Stimulated activated CD4-positive, alpha-beta T cell treated with anti-CD3 and anti-CD28 coated beads, Interleukin-12 subunit alpha, Interleukin-12 subunit beta, amount 100 ng/mL, for 4 hours (primary cell): ENCODE results near the gene TAS2R14.

Experiments
- DNase-seq: peaks from one replicate; pipeline ENCODE4 v3.0.0-alpha.2; 2020

The TAS2R14 gene

GRCh38 chr12:10901427-10901826 is 37.6 kb downstream of the TAS2R14 start:
- no peak for DNase-seq

GRCh38 chr12:10900972-10901371 is 38.1 kb downstream of the TAS2R14 start:
- no peak for DNase-seq

GRCh38 chr12:10900530-10900929 is 38.5 kb downstream of the TAS2R14 start:
- no peak for DNase-seq

- DNase-seq: no peak
Observed at GRCh38 chr12:10896854-10897253, 42.2 kb downstream of the TAS2R14 start.

- DNase-seq: no peak
Observed at GRCh38 chr12:10891937-10892336, 47.1 kb downstream of the TAS2R14 start.

- no peak for DNase-seq
Observed at GRCh38 chr12:10889226-10889625, 49.8 kb downstream of the TAS2R14 start.
